H9 (cell line): ENCODE measurements around the gene RPL22L1. TPM values are rescaled to one million over a fixed set of nuclear protein-coding genes. Genes with fewer than 3 reads are reported as not detected.

Experiments used
- DNase-seq: peaks from one replicate; pipeline ENCODE4 v3.0.0-alpha.2; 2017
- H2AFZ ChIP-seq: one replicate; pipeline ENCODE4 v1.6.1; 2013; ENCODE audit warnings: mild to moderate bottlenecking, low read length, control low read depth, moderate library complexity
- H2AK5ac ChIP-seq: 2 replicates; pipeline ENCODE4 v1.6.1; 2013; ENCODE audit warnings: low read length, control low read depth, mixed read lengths; ENCODE audit not compliant: insufficient read length
- H2BK120ac ChIP-seq: one replicate; pipeline ENCODE4 v1.6.1; 2013; ENCODE audit warnings: low read depth, mild to moderate bottlenecking, low read length, control low read depth, inconsistent platforms; ENCODE audit not compliant: poor library complexity, severe bottlenecking
- H2BK12ac ChIP-seq: 2 replicates; pipeline ENCODE4 v1.6.1; 2013; ENCODE audit warnings: low read length, control low read depth, mixed read lengths, low read depth; ENCODE audit not compliant: insufficient read length
- H2BK15ac ChIP-seq: 2 replicates; pipeline ENCODE4 v1.6.1; 2013; ENCODE audit warnings: low read depth, low read length, control low read depth
- H2BK20ac ChIP-seq: one replicate; pipeline ENCODE4 v1.6.1; 2013; ENCODE audit warnings: low read depth, mild to moderate bottlenecking, low read length, control low read depth, inconsistent platforms; ENCODE audit not compliant: poor library complexity, severe bottlenecking
- H2BK5ac ChIP-seq: 2 replicates; pipeline ENCODE4 v1.6.1; 2013; ENCODE audit warnings: low read length, control low read depth, mixed read lengths; ENCODE audit not compliant: insufficient read length
- H3K14ac ChIP-seq: 2 replicates; pipeline ENCODE4 v1.6.1; 2013; ENCODE audit warnings: low read length, control low read depth; ENCODE audit not compliant: insufficient read depth
- H3K18ac ChIP-seq: 2 replicates; pipeline ENCODE4 v1.6.1; 2013; ENCODE audit warnings: low read depth, mild to moderate bottlenecking, mixed read lengths, low read length, control low read depth; ENCODE audit not compliant: insufficient read length
- H3K23ac ChIP-seq: 2 replicates; pipeline ENCODE4 v1.6.1; 2013; ENCODE audit warnings: low read length, control low read depth, mixed read lengths, low read depth; ENCODE audit not compliant: insufficient read length
- H3K23me2 ChIP-seq: 2 replicates; pipeline ENCODE4 v1.6.1; 2013; ENCODE audit warnings: low read depth, mild to moderate bottlenecking, mixed read lengths, low read length, control low read depth; ENCODE audit not compliant: insufficient read length, poor library complexity, severe bottlenecking
- H3K27ac ChIP-seq: 2 replicates; pipeline ENCODE4 v1.5.1; 2013; ENCODE audit warnings: low read length, control low read depth, mixed read lengths, low read depth; ENCODE audit not compliant: insufficient read length
- H3K27me3 ChIP-seq: 2 replicates; pipeline ENCODE4 v1.6.1; 2013; ENCODE audit warnings: low read length, control low read depth, inconsistent platforms; ENCODE audit not compliant: insufficient read depth
- H3K4ac ChIP-seq: 2 replicates; pipeline ENCODE4 v1.6.1; 2013; ENCODE audit warnings: low read depth, mild to moderate bottlenecking, control low read depth, inconsistent platforms, low read length, moderate library complexity
- H3K4me1 ChIP-seq: 2 replicates; pipeline ENCODE4 v1.6.1; 2013; ENCODE audit warnings: low read length, control low read depth, inconsistent platforms; ENCODE audit not compliant: insufficient read depth
- H3K4me2 ChIP-seq: 2 replicates; pipeline ENCODE4 v1.6.1; 2013; ENCODE audit warnings: low read length, control low read depth, mixed read lengths; ENCODE audit not compliant: insufficient read length, insufficient read depth
- H3K56ac ChIP-seq: 2 replicates; pipeline ENCODE4 v1.6.1; 2013; ENCODE audit warnings: low read depth, mild to moderate bottlenecking, mixed read lengths, low read length, control low read depth; ENCODE audit not compliant: insufficient read length
- H3K79me1 ChIP-seq: 2 replicates; pipeline ENCODE4 v1.6.1; 2013; ENCODE audit warnings: low read depth, mild to moderate bottlenecking, moderate library complexity, low read length, control low read depth, inconsistent platforms; ENCODE audit not compliant: insufficient read depth, poor library complexity, severe bottlenecking
- H3K79me2 ChIP-seq: 2 replicates; pipeline ENCODE4 v1.6.1; 2013; ENCODE audit warnings: low read length, control low read depth, inconsistent platforms; ENCODE audit not compliant: insufficient read depth
- H3K9ac ChIP-seq: 2 replicates; pipeline ENCODE4 v1.6.1; 2013; ENCODE audit warnings: low read length, control low read depth, mixed read lengths; ENCODE audit not compliant: insufficient read length; ENCODE audit errors: extremely low read depth
- H3K9me3 ChIP-seq: one replicate; pipeline ENCODE4 v1.6.1; 2013; ENCODE audit warnings: low read depth, low read length, inconsistent platforms; ENCODE audit not compliant: control insufficient read depth
- H3T11ph ChIP-seq: one replicate; pipeline ENCODE4 v1.6.1; 2013; ENCODE audit warnings: mild to moderate bottlenecking, low read length, control low read depth, inconsistent platforms
- H4K20me1 ChIP-seq: one replicate; pipeline ENCODE4 v1.6.1; 2013; ENCODE audit not compliant: control insufficient read depth, insufficient read length, insufficient read depth
- H4K5ac ChIP-seq: 2 replicates; pipeline ENCODE4 v1.6.1; 2013; ENCODE audit warnings: low read depth, mild to moderate bottlenecking, mixed read lengths, low read length, control low read depth; ENCODE audit not compliant: insufficient read length
- H4K8ac ChIP-seq: replicated peaks from 2 replicates; pipeline ENCODE4 v1.6.1; 2013; ENCODE audit warnings: low read length, control low read depth, mixed read lengths, low read depth; ENCODE audit not compliant: insufficient read length
- H4K91ac ChIP-seq: 2 replicates; pipeline ENCODE4 v1.6.1; 2013; ENCODE audit warnings: low read depth, mild to moderate bottlenecking, moderate library complexity, mixed read lengths, low read length, control low read depth; ENCODE audit not compliant: insufficient read length
- H3K27ac Mint-ChIP-seq, 3 experiments: 2 replicates in 2 of 3; 3 replicates in 1 of 3; pipeline ENCODE4 v1.8.0; 2020 to 2021; ENCODE audit warnings: mixed read lengths in 3 of 3, mild to moderate bottlenecking in 1 of 3, moderate library complexity in 1 of 3
- H3K27me3 Mint-ChIP-seq: 2 replicates; pipeline ENCODE4 v1.8.0; 2021; ENCODE audit warnings: low read depth, mild to moderate bottlenecking, moderate library complexity, mixed read lengths
- H3K36me3 Mint-ChIP-seq, 3 experiments: 2 replicates in 2 of 3; 3 replicates in 1 of 3; pipeline ENCODE4 v1.8.0; 2020 to 2021; ENCODE audit warnings: low read depth in 3 of 3, mixed read lengths in 3 of 3; ENCODE audit not compliant: insufficient read depth in 1 of 3
- H3K4me1 Mint-ChIP-seq, 2 experiments: 2 replicates each; pipeline ENCODE4 v1.8.0; 2020; ENCODE audit warnings: mixed read lengths in 2 of 2
- H3K4me3 Mint-ChIP-seq, 2 experiments: 2 replicates in 1 of 2; 3 replicates in 1 of 2; pipeline ENCODE4 v1.8.0; 2020 to 2021; ENCODE audit warnings: mild to moderate bottlenecking in 2 of 2, mixed read lengths in 2 of 2, moderate library complexity in 1 of 2
- H3K9me3 Mint-ChIP-seq, 2 experiments: 2 replicates in 1 of 2; 3 replicates in 1 of 2; pipeline ENCODE4 v1.8.0; 2020; ENCODE audit warnings: mild to moderate bottlenecking in 2 of 2, mixed read lengths in 2 of 2, moderate library complexity in 1 of 2
- WGBS: extraction: QIAGEN DNeasy Blood & Tissue Kit; methylation state at CpG from one replicate; pipeline ENCODE4 v1.1.7; 2013; ENCODE audit warnings: missing lambda C conversion rate, low lambda C conversion rate, mixed read lengths; ENCODE audit not compliant: insufficient read length; ENCODE audit errors: extremely low coverage; 5-methylcytosine and 5-hydroxymethylcytosine counted together
- total RNA-seq: library from RNA; stranded (reverse); gene quantifications from 2 replicates; pipeline ENCODE4 v1.2.1, GENCODE V29; 2021
- TF ChIP-seq, protein P1 (sequence below): fragments of 200-600 bp; sonication (generic); conservative IDR thresholded peaks from 3 replicates; pipeline ENCODE4 v1.8.0; 2021; ENCODE audit warnings: antibody characterized with exemption, mild to moderate bottlenecking

Gene RPL22L1
- total RNA-seq, 1 experiment from 2014 or later, result 100 TPM

- Mint-ChIP-seq H3K9me3 (peaks cover 30 to 32% of the 10 kb centered on the region in 2 experiments), H3K36me3 (peaks cover 10 to 28% (median 26%) of the 10 kb centered on the region in 3 experiments), H3K4me3 (no peak overlapping the region), H3K27ac (no peak overlapping the region), H3K27me3 (peaks cover 6% of the 10 kb centered on the region), H3K4me1 (peaks cover 6% of the 10 kb centered on the region in 2 experiments)
- H2AK5ac ChIP-seq, result no peak overlapping the region
- no peaks in the 10 kb centered on the region for H4K20me1 ChIP-seq
- H2BK15ac ChIP-seq, result no peak overlapping the region
- no peak overlapping the region for H3K27ac ChIP-seq
- H3T11ph ChIP-seq, result no peak overlapping the region
- no peak overlapping the region for H2BK12ac ChIP-seq
- no peak overlapping the region for H3K14ac ChIP-seq
- H3K4me2 ChIP-seq, result no peak overlapping the region
- H4K8ac ChIP-seq, result no peak overlapping the region
- no peaks in the 10 kb centered on the region; the same call in 1 of the 2 replicates for H3K4me1 ChIP-seq
- DNase-seq, result no peak
- no peak overlapping the region for H4K91ac ChIP-seq
- TF ChIP-seq, protein P1, sequence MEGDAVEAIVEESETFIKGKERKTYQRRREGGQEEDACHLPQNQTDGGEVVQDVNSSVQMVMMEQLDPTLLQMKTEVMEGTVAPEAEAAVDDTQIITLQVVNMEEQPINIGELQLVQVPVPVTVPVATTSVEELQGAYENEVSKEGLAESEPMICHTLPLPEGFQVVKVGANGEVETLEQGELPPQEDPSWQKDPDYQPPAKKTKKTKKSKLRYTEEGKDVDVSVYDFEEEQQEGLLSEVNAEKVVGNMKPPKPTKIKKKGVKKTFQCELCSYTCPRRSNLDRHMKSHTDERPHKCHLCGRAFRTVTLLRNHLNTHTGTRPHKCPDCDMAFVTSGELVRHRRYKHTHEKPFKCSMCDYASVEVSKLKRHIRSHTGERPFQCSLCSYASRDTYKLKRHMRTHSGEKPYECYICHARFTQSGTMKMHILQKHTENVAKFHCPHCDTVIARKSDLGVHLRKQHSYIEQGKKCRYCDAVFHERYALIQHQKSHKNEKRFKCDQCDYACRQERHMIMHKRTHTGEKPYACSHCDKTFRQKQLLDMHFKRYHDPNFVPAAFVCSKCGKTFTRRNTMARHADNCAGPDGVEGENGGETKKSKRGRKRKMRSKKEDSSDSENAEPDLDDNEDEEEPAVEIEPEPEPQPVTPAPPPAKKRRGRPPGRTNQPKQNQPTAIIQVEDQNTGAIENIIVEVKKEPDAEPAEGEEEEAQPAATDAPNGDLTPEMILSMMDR, result no peak
- H2BK5ac ChIP-seq, result no peak overlapping the region
- H3K9me3 ChIP-seq, result peaks cover 10% of the 10 kb centered on the region
- H3K79me1 ChIP-seq, result no peaks in the 10 kb centered on the region
- no peak overlapping the region for H2BK120ac ChIP-seq
- no peak overlapping the region for H2BK20ac ChIP-seq
- H4K5ac ChIP-seq, result no peak overlapping the region
- H3K9ac ChIP-seq, result no peak overlapping the region
- no peak overlapping the region for H3K4ac ChIP-seq
- no peaks in the 10 kb centered on the region for H3K27me3 ChIP-seq
- no CpG with 5 or more reads among the region's 1 CpG for WGBS
- H3K18ac ChIP-seq, result no peak overlapping the region
- H3K23me2 ChIP-seq, result no peaks in the 10 kb centered on the region
- no peaks in the 10 kb centered on the region for H3K79me2 ChIP-seq
- H2AFZ ChIP-seq, result no peak overlapping the region
- H3K23ac ChIP-seq, result no peak overlapping the region
- no peak overlapping the region for H3K56ac ChIP-seq
These were observed 44.7 kb upstream of the RPL22L1 start for GRCh38 chr3:170914690-170915089.
